Muscle layer of colon (tissue), 2 donors: Measurements from ENCODE around the gene PPM1A.
"Not testable (repeated sequence)": the region's sequence is repeated elsewhere in the genome, so short reads cannot be mapped to it uniquely, and the experiment has no call there.

Source experiments
- H3K27ac ChIP-seq: one replicate; pipeline ENCODE4 v1.7.0; 2013; ENCODE audit warnings: low read depth, mild to moderate bottlenecking, low read length, moderate library complexity
- H3K27me3 ChIP-seq, 2 donors: one replicate each; pipeline ENCODE4 v1.7.0; 2013; ENCODE audit warnings: low read length in 2 of 2, mild to moderate bottlenecking in 2 of 2; ENCODE audit not compliant: insufficient read depth in 2 of 2, control insufficient read depth in 1 of 2
- H3K36me3 ChIP-seq: one replicate; pipeline ENCODE4 v1.7.0; 2013; ENCODE audit warnings: mild to moderate bottlenecking, low read length; ENCODE audit not compliant: insufficient read depth
- H3K4me1 ChIP-seq: one replicate; pipeline ENCODE4 v1.7.0; 2013; ENCODE audit warnings: mild to moderate bottlenecking, low read length; ENCODE audit not compliant: insufficient read depth
- H3K4me3 ChIP-seq, 2 donors: one replicate each; pipeline ENCODE4 v1.7.0; 2013; ENCODE audit warnings: low read length in 2 of 2, low read depth in 1 of 2, mild to moderate bottlenecking in 1 of 2, moderate library complexity in 1 of 2
- H3K9ac ChIP-seq: one replicate; pipeline ENCODE4 v1.7.0; 2013; ENCODE audit warnings: low read length
- H3K9me3 ChIP-seq: one replicate; pipeline ENCODE4 v1.7.0; 2013; ENCODE audit warnings: mild to moderate bottlenecking, low read length
- donor health status: abdominal sarcoma.
- donor health status: Adenocarcinoma of cecum.

PPM1A gene

DNA sequence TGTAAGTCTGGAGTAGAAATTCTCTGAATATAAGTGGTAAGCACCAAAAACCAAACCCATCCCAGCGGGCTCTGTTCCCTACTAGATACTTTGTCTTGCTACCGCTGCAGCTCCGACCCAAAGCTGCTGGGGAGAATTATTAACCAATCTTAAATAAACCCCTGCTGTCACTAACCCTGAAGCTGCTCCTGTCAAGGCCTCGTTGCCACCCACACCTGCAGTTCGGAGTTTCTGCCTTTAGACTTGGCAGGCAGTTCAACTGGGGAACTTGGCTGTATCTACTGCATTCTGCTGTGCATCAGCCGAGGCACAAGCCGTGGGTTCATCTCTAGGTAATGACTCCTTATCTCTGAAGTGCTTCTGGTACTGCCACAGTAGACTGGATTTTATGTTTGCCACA, 55.5 kb downstream of the PPM1A start:
- Histone ChIP-seq H3K4me3 (no peak overlapping the region), H3K9me3 (no peaks in the 10 kb centered on the region), H3K27me3 (no peaks in the 10 kb centered on the region), H3K36me3 (no peaks in the 10 kb centered on the region), H3K27ac (no peak overlapping the region), H3K4me1 (peaks cover 13% of the 10 kb centered on the region), H3K9ac (no peak overlapping the region)

DNA sequence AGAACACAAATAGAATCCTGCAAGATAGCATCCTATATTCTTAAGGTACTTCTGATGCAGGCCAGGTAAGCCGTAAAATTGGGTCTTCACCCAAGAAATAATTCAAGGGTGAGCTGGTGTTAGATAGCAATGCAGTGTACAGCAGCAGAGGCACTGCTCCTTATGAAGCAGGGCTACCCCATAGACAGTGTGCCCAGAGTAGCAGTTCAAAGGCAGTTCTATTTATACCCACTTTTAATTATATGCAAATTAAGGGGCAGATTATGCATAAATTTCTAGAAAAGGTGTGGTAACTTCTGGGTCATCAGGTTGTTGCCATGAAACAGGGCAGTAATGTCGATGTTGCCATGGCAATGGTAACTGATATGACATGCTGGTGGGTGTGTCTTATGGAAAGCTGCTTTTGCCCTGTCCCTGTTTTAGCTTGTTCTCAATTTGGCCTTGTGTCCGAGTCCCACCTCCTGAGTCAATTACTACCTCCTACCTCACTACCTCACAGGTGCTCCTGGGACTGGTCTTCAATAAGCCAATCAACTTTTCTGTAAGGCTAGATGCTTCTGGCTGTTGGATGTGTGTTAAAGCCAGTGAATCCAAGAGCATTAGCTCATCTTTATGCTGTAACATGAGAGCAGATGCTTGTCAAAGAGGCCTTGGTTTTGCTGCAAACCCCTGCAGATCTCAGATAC, 61.0 kb downstream of the PPM1A start:
- Histone ChIP-seq H3K4me3 (no peak overlapping the region), H3K27ac (no peak overlapping the region), H3K4me1 (no peaks in the 10 kb centered on the region), H3K9me3 (no peaks in the 10 kb centered on the region), H3K9ac (no peak overlapping the region), H3K36me3 (no peaks in the 10 kb centered on the region), H3K27me3 (no peaks in the 10 kb centered on the region)

- H3K36me3 ChIP-seq, result no peaks in the 10 kb centered on the region
- no peaks in the 10 kb centered on the region for H3K4me1 ChIP-seq
- no peaks in the 10 kb centered on the region for H3K9me3 ChIP-seq
- no peak overlapping the region for H3K9ac ChIP-seq
- H3K4me3 ChIP-seq, result no peak overlapping the region
- no peaks in the 10 kb centered on the region for H3K27me3 ChIP-seq
- no peak overlapping the region for H3K27ac ChIP-seq
Observed at GRCh38 chr14:60311417-60311816, 62.4 kb downstream of the PPM1A start.

GRCh38 chr14:60313093-60313492, 64.1 kb downstream of the PPM1A start:
- H3K27ac ChIP-seq, result no peak overlapping the region

GRCh38 chr14:60315196-60315990, 66.4 kb downstream of the PPM1A start:
- H3K9ac ChIP-seq, result no peak overlapping the region
- no peaks in the 10 kb centered on the region for H3K9me3 ChIP-seq
- H3K4me1 ChIP-seq, result no peaks in the 10 kb centered on the region
- H3K4me3 ChIP-seq, result no peak overlapping the region
- peaks cover 0 to 4% of the 10 kb centered on the region in 2 donors for H3K27me3 ChIP-seq
- H3K36me3 ChIP-seq, result no peaks in the 10 kb centered on the region
- H3K27ac ChIP-seq, result no peak overlapping the region

More at GRCh38 chr14:60313093-60313492, 64.1 kb downstream of the PPM1A start:
- H3K27me3 ChIP-seq, result peaks cover 0 to 4% of the 10 kb centered on the region in 2 donors
- no peaks in the 10 kb centered on the region for H3K9me3 ChIP-seq
- H3K4me1 ChIP-seq, result no peaks in the 10 kb centered on the region
- no peak overlapping the region for H3K9ac ChIP-seq
- no peaks in the 10 kb centered on the region for H3K36me3 ChIP-seq
- H3K4me3 ChIP-seq, result no peak overlapping the region

- Histone ChIP-seq H3K27ac (no peak overlapping the region), H3K4me3 (no peak overlapping the region), H3K27me3 (peaks cover 0 to 4% of the 10 kb centered on the region in 2 donors), H3K36me3 (no peaks in the 10 kb centered on the region), H3K9me3 (no peaks in the 10 kb centered on the region), H3K4me1 (no peaks in the 10 kb centered on the region), H3K9ac (no peak overlapping the region)
Observed at GRCh38 chr14:60317609-60318008, 68.6 kb downstream of the PPM1A start.

DNA sequence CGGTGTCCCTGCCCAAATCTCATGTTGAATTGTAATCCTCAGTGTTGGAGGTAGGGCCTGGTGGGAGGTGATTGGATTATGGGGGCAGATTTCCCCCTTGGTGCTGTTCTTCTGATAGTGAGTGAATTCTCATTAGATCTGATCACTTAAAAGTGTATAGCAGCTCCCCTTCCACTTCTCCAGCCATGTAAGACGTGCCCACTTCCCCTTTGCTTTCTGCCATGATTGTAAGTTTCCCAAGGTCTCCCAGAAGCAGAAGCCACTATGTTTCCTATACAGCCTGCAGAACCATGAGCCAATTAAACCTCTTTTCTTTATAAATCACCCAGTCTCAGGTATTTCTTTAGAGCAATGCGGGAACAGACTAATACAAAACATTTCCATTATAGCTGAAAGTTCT, 71.8 kb downstream of the PPM1A start:
- H3K36me3 ChIP-seq, H3K27me3 ChIP-seq, H3K9me3 ChIP-seq, H3K27ac ChIP-seq, H3K4me1 ChIP-seq, H3K4me3 ChIP-seq, H3K9ac ChIP-seq: not testable (repeated sequence)

DNA sequence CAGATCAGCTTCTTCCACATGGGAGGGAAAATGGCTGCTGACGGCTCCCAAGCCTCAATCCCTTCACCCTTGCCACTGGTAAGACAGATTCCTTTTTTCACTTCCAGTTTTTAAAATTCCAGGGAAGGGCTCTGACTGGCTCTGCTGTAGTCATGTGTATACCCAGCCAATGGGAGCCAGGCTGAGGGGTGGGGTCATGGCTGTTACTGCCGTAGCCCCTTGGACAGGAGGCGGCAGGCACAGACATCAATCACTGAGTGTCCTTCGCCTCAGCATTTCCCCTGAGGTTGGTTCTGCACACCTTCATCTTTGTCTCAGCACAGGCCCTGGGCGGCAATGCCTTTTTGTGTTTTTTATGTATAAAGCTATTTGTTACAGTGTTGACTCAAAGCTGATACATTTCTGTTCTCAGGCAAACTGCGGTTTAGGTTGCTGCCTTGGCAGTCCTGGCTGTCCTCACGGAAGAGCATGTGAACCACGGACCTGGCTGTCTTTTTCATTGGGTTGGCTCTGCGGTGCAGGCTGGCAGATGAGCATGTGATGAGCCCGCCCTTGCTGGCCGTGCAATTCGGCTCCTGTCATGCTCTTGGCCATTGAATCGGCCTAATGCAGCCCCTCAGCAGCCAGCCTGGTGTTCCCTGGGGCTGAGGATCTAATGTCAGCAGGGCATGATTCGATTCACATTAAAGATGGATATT, 74.3 kb downstream of the PPM1A start:
- no peaks in the 10 kb centered on the region for H3K9me3 ChIP-seq
- H3K27ac ChIP-seq, result no peak overlapping the region
- no peak overlapping the region for H3K9ac ChIP-seq
- peaks cover 5% of the 10 kb centered on the region for H3K4me1 ChIP-seq
- H3K27me3 ChIP-seq, result no peaks in the 10 kb centered on the region
- H3K4me3 ChIP-seq, result no peak overlapping the region
- no peaks in the 10 kb centered on the region for H3K36me3 ChIP-seq

DNA sequence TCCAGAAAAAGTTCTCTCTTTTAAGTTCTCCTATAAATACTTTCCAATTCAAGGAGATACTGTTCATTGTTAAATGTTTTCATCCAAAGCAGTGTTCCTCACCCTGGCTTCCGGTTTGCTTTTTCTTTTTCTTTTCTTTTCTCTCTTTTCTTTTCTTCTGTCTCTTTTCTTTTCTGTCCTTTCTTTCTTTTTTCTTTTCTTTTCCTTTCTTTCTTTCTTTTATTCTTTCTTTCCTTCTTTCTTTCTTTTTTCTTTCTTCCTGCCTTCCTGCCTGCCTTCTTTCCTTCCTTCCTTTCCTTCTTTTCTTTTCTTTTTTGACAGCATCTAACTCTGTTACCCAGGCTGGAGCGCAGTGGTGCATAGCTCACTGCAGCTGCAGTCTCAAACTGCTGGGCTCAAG, 75.8 kb downstream of the PPM1A start:
- H3K27ac ChIP-seq, result no peak overlapping the region
- H3K9me3 ChIP-seq, result no peaks in the 10 kb centered on the region
- no peaks in the 10 kb centered on the region for H3K27me3 ChIP-seq
- H3K9ac ChIP-seq, result no peak overlapping the region
- no peak overlapping the region for H3K4me3 ChIP-seq
- no peaks in the 10 kb centered on the region for H3K36me3 ChIP-seq
- peaks cover 5% of the 10 kb centered on the region for H3K4me1 ChIP-seq

DNA sequence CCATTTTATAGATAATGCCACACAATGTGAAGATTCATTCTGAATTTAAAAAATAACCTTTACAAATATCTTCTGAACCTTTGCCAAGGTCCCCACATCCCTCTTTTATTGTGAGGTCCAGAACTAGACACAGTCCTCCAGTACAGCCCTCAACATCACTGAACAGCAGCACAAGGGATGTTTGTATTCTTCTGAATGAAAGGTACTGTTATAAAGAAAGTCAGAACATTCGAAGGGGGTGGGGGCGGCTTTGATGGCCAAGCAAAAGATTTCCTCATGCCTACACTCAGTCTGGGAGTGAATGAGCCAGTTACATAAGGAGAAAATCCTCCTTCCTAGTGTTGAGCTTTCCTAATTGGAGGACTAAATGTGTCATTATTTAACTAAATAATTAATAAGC, 77.3 kb downstream of the PPM1A start:
- peaks cover 5% of the 10 kb centered on the region for H3K4me1 ChIP-seq
- no peaks in the 10 kb centered on the region for H3K36me3 ChIP-seq
- H3K27me3 ChIP-seq, result no peaks in the 10 kb centered on the region
- no peak overlapping the region for H3K9ac ChIP-seq
- no peaks in the 10 kb centered on the region for H3K9me3 ChIP-seq
- no peak overlapping the region for H3K27ac ChIP-seq
- no peak overlapping the region for H3K4me3 ChIP-seq

- peak overlapping the region; percentile 17 to 53 for H3K4me3 ChIP-seq
- H3K4me1 ChIP-seq, result peaks cover 9% of the 10 kb centered on the region
- no peak overlapping the region for H3K27ac ChIP-seq
- no peak overlapping the region for H3K9ac ChIP-seq
- H3K27me3 ChIP-seq, result no peaks in the 10 kb centered on the region
- no peaks in the 10 kb centered on the region for H3K36me3 ChIP-seq
- no peaks in the 10 kb centered on the region for H3K9me3 ChIP-seq
Observed at GRCh38 chr14:60327447-60328331, 78.7 kb downstream of the PPM1A start.
